GM18868 (cell line): ENCODE results near the gene CHN2.

ENCODE experiments used
- ATAC-seq: cut with Tn5 transposase; IDR thresholded peaks from one replicate; pipeline ENCODE4 v1.9.1; 2021; ENCODE audit warnings: mild to moderate bottlenecking, moderate library complexity; ENCODE audit not compliant: unreplicated experiment

The CHN2 gene

GRCh38 chr7:29217113-29217512 lies 22.5 kb downstream of the CHN2 start:
- ATAC-seq, result no peak

- ATAC-seq, result no peak
Observed at GRCh38 chr7:29224726-29225125, 30.2 kb downstream of the CHN2 start.

- ATAC-seq, result no peak
Observed at GRCh38 chr7:29228289-29229011, 33.9 kb downstream of the CHN2 start.

GRCh38 chr7:29229066-29229465 lies 34.5 kb downstream of the CHN2 start:
- ATAC-seq, result no peak

GRCh38 chr7:29229946-29230345 lies 35.4 kb downstream of the CHN2 start:
- no peak for ATAC-seq

- ATAC-seq, result no peak
Observed at GRCh38 chr7:29230871-29231345, 36.3 kb downstream of the CHN2 start.

GRCh38 chr7:29231671-29232232 lies 37.2 kb downstream of the CHN2 start:
- no peak for ATAC-seq

GRCh38 chr7:29234438-29234837 lies 39.9 kb downstream of the CHN2 start:
- ATAC-seq, result no peak

GRCh38 chr7:29236071-29236580 lies 41.6 kb downstream of the CHN2 start:
- no peak for ATAC-seq

- ATAC-seq, result no peak
Observed at GRCh38 chr7:29236649-29237048, 42.1 kb downstream of the CHN2 start.

- no peak for ATAC-seq
Observed at GRCh38 chr7:29237489-29237888, 42.9 kb downstream of the CHN2 start.

GRCh38 chr7:29239638-29240037 lies 45.1 kb downstream of the CHN2 start:
- no peak for ATAC-seq

GRCh38 chr7:29242265-29242664 lies 47.7 kb downstream of the CHN2 start:
- no peak for ATAC-seq

- peak; percentile 85 for ATAC-seq
Observed at GRCh38 chr7:29243910-29244655, 49.5 kb downstream of the CHN2 start.

- no peak for ATAC-seq
Observed at GRCh38 chr7:29247224-29247962, 52.8 kb downstream of the CHN2 start.

GRCh38 chr7:29247963-29248236 lies 53.3 kb downstream of the CHN2 start:
- ATAC-seq, result no peak

- ATAC-seq, result no peak
Observed at GRCh38 chr7:29248713-29249382, 54.3 kb downstream of the CHN2 start.

- no peak for ATAC-seq
Observed at GRCh38 chr7:29249383-29249750, 54.8 kb downstream of the CHN2 start.

GRCh38 chr7:29249860-29250259 lies 55.3 kb downstream of the CHN2 start:
- no peak for ATAC-seq

GRCh38 chr7:29253225-29253624 lies 58.6 kb downstream of the CHN2 start:
- ATAC-seq, result no peak

GRCh38 chr7:29254591-29254990 lies 60.0 kb downstream of the CHN2 start:
- no peak for ATAC-seq
